ENCODE measurements around the gene DNAJC30. TPM values are rescaled to one million over a fixed set of nuclear protein-coding genes. Genes with fewer than 3 reads are reported as not detected.

The DNAJC30 gene
- total and polyA plus RNA-seq, 2 donors (not counting 1 experiment from before 2014, with no cell fraction given), result 6.6 to 15.5 TPM

GRCh38 chr7:73706126-73707044, 23.1 kb upstream of the DNAJC30 start:
- H3K4me3 Mint-ChIP-seq, result no peak overlapping the region
- ATAC-seq (ENCODE audit: low read depth), result no peak
- peaks cover 0 to 2% (median 0%) of the 10 kb centered on the region in 3 donors for H3K9me3 ChIP-seq (ENCODE audit: control extremely low read depth in 1 of 3, control insufficient read depth in 2 of 3, insufficient read depth in 1 of 3, low read length in 2 of 3)
- H3K9ac ChIP-seq (ENCODE audit: low read length), result peak overlapping the region; percentile 8
- ChIA-PET CTCF (interaction anchor here (0.6 to 2.5 kb wide), 6 partner anchors 10 to 149 kb away, joined by 3 to 8 read pairs (median 4); no protein-coding TSS in a partner anchor), POLR2A (interaction anchor here (0.7 to 1.4 kb wide), 2 partner anchors 9 to 40 kb away, joined by 3 to 4 read pairs; no protein-coding TSS in a partner anchor)
- no peak overlapping the region for H3K4me3 ChIP-seq (ENCODE audit: control extremely low read depth in 1 of 5, extremely low read depth in 1 of 5, insufficient read depth in 1 of 5, low read depth in 2 of 5, low read length in 4 of 5)
- peaks cover 6% of the 10 kb centered on the region for H3K27me3 Mint-ChIP-seq
- H3K4me1 Mint-ChIP-seq, result peaks cover 25% of the 10 kb centered on the region
- no peak overlapping the region for H3K27ac ChIP-seq (ENCODE audit: low read length in 2 of 2)
- 48% methylated on average over 21 of the region's 25 CpGs for whole genome bisulfite sequencing (ENCODE audit: insufficient coverage)
- H3K27ac Mint-ChIP-seq, result peak overlapping the region; percentile 50
- no peak for TF ChIP-seq CTCF (IDR thresholded peaks at IDR 0.05)
- no peak for TF ChIP-seq EZH2 (IDR thresholded peaks at IDR 0.05; ENCODE audit: borderline replicate concordance, insufficient read depth, low read depth, low read length, poor library complexity, severe bottlenecking)
- no peaks in the 10 kb centered on the region for H3K9me3 Mint-ChIP-seq (ENCODE audit: insufficient read depth)
- H3K4me1 ChIP-seq (ENCODE audit: control insufficient read depth in 2 of 2, insufficient read depth in 2 of 2, low read length in 2 of 2), result peaks cover 18 to 22% of the 10 kb centered on the region in 2 donors
- H2AFZ ChIP-seq (ENCODE audit: insufficient read depth, low read depth, low read length, poor library complexity, severe bottlenecking), result peak overlapping the region; percentile 66
- intact Hi-C loops (cut with micrococcal nuclease), result loop anchor here (1.0 kb wide), 1 partner anchor 13 kb away; the partner anchor contains the start of gene STX1A
- H3K27me3 ChIP-seq (replicated peaks in 1 of 4; ENCODE audit: control extremely low read depth in 1 of 4, control insufficient read depth in 3 of 4, insufficient read depth in 4 of 4, low read length in 3 of 4), result peaks cover 0 to 10% (median 0%) of the 10 kb centered on the region in 4 experiments
- H3K79me2 ChIP-seq (ENCODE audit: control insufficient read depth, insufficient read depth, low read length), result no peaks in the 10 kb centered on the region
- no peak for DNase-seq
- H3K36me3 ChIP-seq (replicated peaks in 1 of 2; ENCODE audit: control extremely low read depth in 1 of 2, control insufficient read depth in 1 of 2, extremely low read depth in 1 of 2, insufficient read depth in 2 of 2, low read length in 1 of 2), result no peaks in the 10 kb centered on the region
- H4K20me1 ChIP-seq (ENCODE audit: control insufficient read depth, insufficient read depth, low read length, poor library complexity, severe bottlenecking), result no peaks in the 10 kb centered on the region
- H3K4me2 ChIP-seq (replicated peaks; ENCODE audit: low read depth, low read length, poor library complexity, severe bottlenecking), result peak overlapping the region; percentile 68
